ENCODE data around the gene CAMK4.

GRCh38 chr5:111447099-111447498 is 222.9 kb downstream of the CAMK4 start:
- no peak for TF ChIP-seq CTCF (IDR thresholded peaks at IDR 0.05)
- TF ChIP-seq EZH2phosphoT487 (IDR thresholded peaks at IDR 0.05) = no peak
- TF ChIP-seq EZH2 (IDR thresholded peaks at IDR 0.05) = no peak
